HepG2 (cell line): ENCODE results near the gene SPDL1. TPM values are rescaled to one million over a fixed set of nuclear protein-coding genes. Genes with fewer than 3 reads are reported as not detected.
A peak's percentile ranks its signal among the peaks of the same experiment; 100 is the strongest.

ENCODE experiments used
- ATRX ChIP-seq: sonication (generic); formaldehyde crosslinking; IDR thresholded peaks from 2 replicates; pipeline ENCODE4 v1.4.0; 2020; ENCODE audit warnings: missing genetic modification reagents, borderline replicate concordance
- ELF4 ChIP-seq: sonication (generic); formaldehyde crosslinking; IDR thresholded peaks from 2 replicates; pipeline ENCODE4 v1.5.0; 2020; ENCODE audit warnings: missing genetic modification reagents, mild to moderate bottlenecking, moderate library complexity, borderline replicate concordance
- FUBP1 ChIP-seq: sonication (generic); formaldehyde crosslinking; IDR thresholded peaks from 2 replicates; pipeline ENCODE4 v1.5.1; 2020; ENCODE audit warnings: missing genetic modification reagents, mild to moderate bottlenecking, borderline replicate concordance
- HIC2 ChIP-seq: sonication (generic); formaldehyde crosslinking; IDR thresholded peaks from 2 replicates; pipeline ENCODE4 v1.9.0; 2022; ENCODE audit warnings: low read depth, missing genetic modification reagents
- IKZF5 ChIP-seq: IDR thresholded peaks from 2 replicates; pipeline ENCODE4 v1.6.1; 2018; ENCODE audit warnings: missing genetic modification reagents, mild to moderate bottlenecking, missing compliant biosample characterization
- KDM3A ChIP-seq: IDR thresholded peaks from 2 replicates; pipeline ENCODE4 v1.6.1; 2018; ENCODE audit warnings: low read depth, missing compliant biosample characterization
- NCOR1 ChIP-seq: fragments of 200-600 bp; sonication (generic); IDR thresholded peaks from 2 replicates; pipeline ENCODE4 v1.7.0; 2017; ENCODE audit warnings: antibody characterized with exemption, low read length, borderline replicate concordance
- PHF5A ChIP-seq: IDR thresholded peaks from one replicate; pipeline ENCODE4 v1.6.1; 2018; ENCODE audit warnings: low read depth, missing genetic modification reagents; ENCODE audit not compliant: unreplicated experiment
- SYNCRIP ChIP-seq: fragments of 200-400 bp; formaldehyde crosslinking; IDR thresholded peaks from 2 replicates; pipeline ENCODE4 v1.6.1; 2018; ENCODE audit warnings: mild to moderate bottlenecking, low read depth, low read length; ENCODE audit not compliant: insufficient read depth
- XRCC5 ChIP-seq: fragments of 200-400 bp; formaldehyde crosslinking; optimal IDR thresholded peaks from 2 replicates; pipeline ENCODE3; 2017; ENCODE audit warnings: mild to moderate bottlenecking, low read length
- ZBTB14 ChIP-seq: sonication (generic); formaldehyde crosslinking; IDR thresholded peaks from 2 replicates; pipeline ENCODE4 v1.4.0; 2020; ENCODE audit warnings: missing genetic modification reagents
- ZFP90 ChIP-seq: sonication (generic); formaldehyde crosslinking; IDR thresholded peaks from 2 replicates; pipeline ENCODE4 v1.8.0; 2022; ENCODE audit warnings: missing genetic modification reagents, mild to moderate bottlenecking, inconsistent platforms, borderline replicate concordance
- ZNF367 ChIP-seq: sonication (generic); formaldehyde crosslinking; IDR thresholded peaks from 2 replicates; pipeline ENCODE4 v1.4.0; 2020; ENCODE audit warnings: missing genetic modification reagents, borderline replicate concordance
- ZNF513 ChIP-seq: sonication (generic); formaldehyde crosslinking; conservative IDR thresholded peaks from 2 replicates; pipeline ENCODE4 v1.5.0; 2020; ENCODE audit warnings: missing genetic modification reagents
- ZNF547 ChIP-seq: sonication (generic); formaldehyde crosslinking; IDR thresholded peaks from 2 replicates; pipeline ENCODE4 v1.5.1; 2020; ENCODE audit warnings: mild to moderate bottlenecking, missing genetic modification reagents
- ZNF607 ChIP-seq: sonication (generic); formaldehyde crosslinking; IDR thresholded peaks from 2 replicates; pipeline ENCODE4 v1.5.1; 2020; ENCODE audit warnings: missing genetic modification reagents, mild to moderate bottlenecking, borderline replicate concordance
- ZNF713 ChIP-seq: sonication (generic); formaldehyde crosslinking; IDR thresholded peaks from 2 replicates; pipeline ENCODE4 v1.4.0; 2020; ENCODE audit warnings: mild to moderate bottlenecking, missing genetic modification reagents
- ZSCAN29 ChIP-seq: sonication (generic); formaldehyde crosslinking; conservative IDR thresholded peaks from 2 replicates; pipeline ENCODE4 v1.4.0; 2020; ENCODE audit warnings: mild to moderate bottlenecking, missing genetic modification reagents
- ZSCAN5A ChIP-seq: sonication (generic); formaldehyde crosslinking; IDR thresholded peaks from 2 replicates; pipeline ENCODE4 v1.8.0; 2022; ENCODE audit warnings: mild to moderate bottlenecking, missing genetic modification reagents, borderline replicate concordance
- polyA plus RNA-seq, 8 experiments: library from polyadenylated mRNA; depleted of rRNA in 3 of 8; stranded (reverse) in 7 of 8; unstranded in 1 of 8; fragments of >200 nt; fragmentation: Illumina TruSeq in 4 of 8; extraction: Trizol in 4 of 8; gene quantifications; 2 replicates each; pipeline versions ENCODE4 v1.2.1 to v1.2.3, GENCODE V29; 2011 to 2016; ENCODE audit warnings: low read depth in 4 of 8, missing spikeins in 1 of 8, mixed read lengths in 1 of 8; ENCODE audit not compliant: insufficient read depth in 1 of 8
- total RNA-seq, 5 experiments: library from RNA; depleted of rRNA; stranded (reverse); fragments of >200 nt; fragmentation: Illumina TruSeq; extraction: Trizol; gene quantifications; 2 replicates each; pipeline ENCODE4 v1.2.3, GENCODE V29; 2016; ENCODE audit warnings: low read depth in 1 of 5

SPDL1 gene
- total and polyA plus RNA-seq, 2 of the 13 experiments (the other 11 are each of a cell fraction or from before 2014, with no cell fraction given), result 10.9 to 36.6 TPM

GRCh38 chr5:169583424-169584220, at the start of gene SPDL1 (continued):
- TF ChIP-seq KDM3A (CRISPR knock-in tag) (no peak), ATRX (CRISPR knock-in tag) (no peak), ZNF513 (no peak), ELF4 (CRISPR knock-in tag) (no peak), PHF5A (no peak), ZBTB14 (CRISPR knock-in tag) (no peak), NCOR1 (no peak), ZSCAN29 (no peak), ZSCAN5A (CRISPR knock-in tag) (peak; percentile 56; the same call in 1 of the 2 replicates), ZNF367 (CRISPR knock-in tag) (no peak), ZNF547 (CRISPR knock-in tag) (peak; percentile 78), SYNCRIP (no peak), ZFP90 (CRISPR knock-in tag) (no peak), FUBP1 (CRISPR knock-in tag) (no peak), XRCC5 (peak; percentile 14), IKZF5 (no peak), ZNF713 (CRISPR knock-in tag) (no peak), ZNF607 (CRISPR knock-in tag) (no peak; the same call in 1 of the 2 replicates), HIC2 (CRISPR knock-in tag) (no peak)
